MCF 10A (cell line): Measurements from ENCODE around the gene USP25. TPM values are rescaled to one million over a fixed set of nuclear protein-coding genes. Genes with fewer than 3 reads are reported as not detected.

Source experiments
- BruUV-seq: library from RNA; stranded (reverse); fragments of 400-500 nt; replicated peaks from 2 replicates; lab custom pipeline; 2021; lab: Mats Ljungman, UMichigan
- CTCF ChIA-PET: fragments of 300-600 bp; sonication (Branson Sonifier 250); formaldehyde crosslinking; extraction: SDS; loops from one replicate; lab custom pipeline; 2021; ENCODE audit warnings: antibody characterized with exemption, inconsistent platforms; lab: Yijun Ruan, JAX
- POLR2A ChIA-PET: fragments of 300-600, 350-650 bp; sonication (Branson Sonifier 250); formaldehyde crosslinking; extraction: SDS; loops from one replicate; lab custom pipeline; 2020; ENCODE audit warnings: antibody characterized with exemption, inconsistent platforms; lab: Yijun Ruan, JAX
- DNase-seq: peaks from one replicate; pipeline ENCODE4 v3.0.0-alpha.2; 2018; ENCODE audit not compliant: unreplicated experiment
- H3K27ac Mint-ChIP-seq: one replicate; pipeline ENCODE4 v1.8.0; 2022; ENCODE audit warnings: mild to moderate bottlenecking, low read depth, mixed read lengths; ENCODE audit not compliant: unreplicated experiment
- H3K27me3 Mint-ChIP-seq: one replicate; pipeline ENCODE4 v1.8.0; 2022; ENCODE audit warnings: mixed read lengths; ENCODE audit not compliant: insufficient read depth, unreplicated experiment
- H3K36me3 Mint-ChIP-seq: one replicate; pipeline ENCODE4 v1.8.0; 2022; ENCODE audit warnings: mild to moderate bottlenecking, moderate library complexity, mixed read lengths; ENCODE audit not compliant: insufficient read depth, unreplicated experiment
- H3K4me1 Mint-ChIP-seq: one replicate; pipeline ENCODE4 v1.8.0; 2022; ENCODE audit warnings: mixed read lengths; ENCODE audit not compliant: insufficient read depth, unreplicated experiment
- H3K4me3 Mint-ChIP-seq: one replicate; pipeline ENCODE4 v1.8.0; 2022; ENCODE audit warnings: mild to moderate bottlenecking, moderate library complexity, mixed read lengths; ENCODE audit not compliant: unreplicated experiment
- H3K9me3 Mint-ChIP-seq: one replicate; pipeline ENCODE4 v1.8.0; 2022; ENCODE audit warnings: mixed read lengths; ENCODE audit not compliant: unreplicated experiment
- intact Hi-C: fragments of 100-400 bp; cut with micrococcal nuclease; formaldehyde crosslinking; loops from 2 replicates; pipeline ENCODE4 v1.14.1; 2022
- total RNA-seq: library from RNA; stranded (reverse); gene quantifications from 2 replicates; pipeline ENCODE4 v1.2.3, GENCODE V29; 2022
- TF ChIP-seq, protein P1 (sequence below): fragments of 200-600 bp; IDR thresholded peaks from one replicate; pipeline ENCODE4 v1.8.0; 2022; ENCODE audit warnings: antibody characterized with exemption, mild to moderate bottlenecking; ENCODE audit not compliant: unreplicated experiment

The USP25 gene
- total RNA-seq, 1 experiment from 2014 or later: 90.8 TPM

DNA sequence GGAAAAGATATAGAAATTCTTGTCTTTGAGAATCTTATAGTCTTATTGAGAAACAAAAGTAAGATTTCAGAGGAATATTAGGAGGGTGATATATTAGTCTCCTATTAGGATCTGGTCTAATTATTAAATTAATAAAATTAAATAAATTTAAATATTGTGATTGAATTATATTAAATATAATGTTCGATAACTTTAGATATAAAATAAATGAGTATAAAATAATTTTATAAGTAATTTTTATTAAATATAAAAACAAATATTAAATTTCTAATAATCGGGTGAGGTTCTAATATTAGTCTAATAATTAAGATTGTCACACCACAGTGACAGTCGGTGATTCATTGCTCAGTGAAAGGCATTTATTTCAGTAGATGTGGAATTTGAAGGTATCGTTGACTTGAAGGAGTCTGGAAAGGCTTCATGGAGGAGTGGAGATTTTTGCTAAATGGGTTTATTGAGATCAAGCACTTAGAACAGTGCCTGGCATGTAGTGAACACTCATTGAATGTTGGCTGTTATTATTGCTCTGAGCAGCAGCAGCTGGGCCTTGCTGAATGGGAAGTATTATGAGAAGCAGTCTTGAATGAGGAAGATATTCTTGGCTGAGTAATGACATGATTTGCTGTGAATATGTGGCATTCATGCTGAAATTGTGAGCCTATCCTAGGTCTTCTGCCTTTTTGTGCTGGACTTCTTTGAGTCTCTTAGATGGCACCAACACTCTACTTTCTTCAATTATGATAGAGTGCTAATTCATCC is 74.6 kb downstream of the USP25 start:
- H3K4me3 Mint-ChIP-seq: no peak overlapping the region
- intact Hi-C loops: no loop called here
- no peak overlapping the region for H3K27ac Mint-ChIP-seq
- no TSS peak for BruUV-seq
- POLR2A ChIA-PET: interaction anchor here (0.8 kb wide), 1 partner anchor 1693 kb away, joined by 3 read pairs; no protein-coding TSS in a partner anchor
- CTCF ChIA-PET: no interaction called here
- DNase-seq: no peak
- no peaks in the 10 kb centered on the region for H3K9me3 Mint-ChIP-seq
- H3K27me3 Mint-ChIP-seq: no peaks in the 10 kb centered on the region
- H3K36me3 Mint-ChIP-seq: peaks cover 50% of the 10 kb centered on the region
- peaks cover 14% of the 10 kb centered on the region for H3K4me1 Mint-ChIP-seq
- TF ChIP-seq, protein P1, sequence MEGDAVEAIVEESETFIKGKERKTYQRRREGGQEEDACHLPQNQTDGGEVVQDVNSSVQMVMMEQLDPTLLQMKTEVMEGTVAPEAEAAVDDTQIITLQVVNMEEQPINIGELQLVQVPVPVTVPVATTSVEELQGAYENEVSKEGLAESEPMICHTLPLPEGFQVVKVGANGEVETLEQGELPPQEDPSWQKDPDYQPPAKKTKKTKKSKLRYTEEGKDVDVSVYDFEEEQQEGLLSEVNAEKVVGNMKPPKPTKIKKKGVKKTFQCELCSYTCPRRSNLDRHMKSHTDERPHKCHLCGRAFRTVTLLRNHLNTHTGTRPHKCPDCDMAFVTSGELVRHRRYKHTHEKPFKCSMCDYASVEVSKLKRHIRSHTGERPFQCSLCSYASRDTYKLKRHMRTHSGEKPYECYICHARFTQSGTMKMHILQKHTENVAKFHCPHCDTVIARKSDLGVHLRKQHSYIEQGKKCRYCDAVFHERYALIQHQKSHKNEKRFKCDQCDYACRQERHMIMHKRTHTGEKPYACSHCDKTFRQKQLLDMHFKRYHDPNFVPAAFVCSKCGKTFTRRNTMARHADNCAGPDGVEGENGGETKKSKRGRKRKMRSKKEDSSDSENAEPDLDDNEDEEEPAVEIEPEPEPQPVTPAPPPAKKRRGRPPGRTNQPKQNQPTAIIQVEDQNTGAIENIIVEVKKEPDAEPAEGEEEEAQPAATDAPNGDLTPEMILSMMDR: no peak

DNA sequence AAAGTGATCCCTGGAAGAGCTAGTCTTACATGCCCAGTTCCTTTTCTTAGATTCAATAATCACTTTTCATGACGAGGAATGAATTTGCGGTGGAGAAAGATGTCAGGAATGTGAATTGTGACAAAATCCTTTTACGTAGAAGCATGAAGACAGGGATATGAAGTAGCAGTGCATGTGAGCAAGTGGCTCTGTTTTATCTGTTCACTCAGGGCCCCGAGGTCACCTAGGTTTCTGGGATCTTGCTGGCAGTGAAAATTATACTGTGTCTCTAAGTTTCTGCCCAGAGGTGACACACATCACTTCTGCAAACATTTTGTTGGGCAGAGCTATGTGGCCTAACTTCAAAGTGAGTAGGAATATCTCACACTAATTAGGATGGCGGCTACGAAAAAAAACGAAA is 79.3 kb downstream of the USP25 start:
- H3K27ac Mint-ChIP-seq: peak overlapping the region; percentile 76
- ChIA-PET POLR2A (no interaction called here), CTCF (interaction anchor here (0.9 kb wide), 1 partner anchor 16 kb away, joined by 3 read pairs; no protein-coding TSS in a partner anchor)
- peaks cover 9% of the 10 kb centered on the region for H3K9me3 Mint-ChIP-seq
- H3K36me3 Mint-ChIP-seq: peaks cover 73% of the 10 kb centered on the region
- TF ChIP-seq, protein P1: no peak
- no TSS peak for BruUV-seq
- no peak for DNase-seq
- intact Hi-C loops: no loop called here
- peaks cover 21% of the 10 kb centered on the region for H3K4me1 Mint-ChIP-seq
- H3K4me3 Mint-ChIP-seq: no peak overlapping the region
- no peaks in the 10 kb centered on the region for H3K27me3 Mint-ChIP-seq

DNA sequence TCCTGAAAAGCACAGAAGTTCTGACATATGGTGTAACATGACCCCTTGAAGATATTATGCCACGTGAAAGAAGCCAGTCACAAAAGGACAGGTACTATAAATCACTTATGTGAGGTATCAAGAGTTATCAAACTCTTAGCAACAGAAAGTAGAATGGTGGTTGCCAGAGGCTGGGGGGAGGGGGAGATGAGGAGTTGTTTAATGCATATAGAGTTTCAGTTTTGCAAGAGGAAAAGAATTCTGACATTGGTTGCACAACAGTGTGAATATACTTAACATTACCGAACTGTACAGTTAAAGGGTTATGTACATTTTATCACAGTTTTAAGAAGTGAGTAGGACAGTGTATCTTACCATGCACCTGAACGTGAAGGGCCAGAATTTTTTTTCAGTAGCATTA is 80.0 kb downstream of the USP25 start:
- Mint-ChIP-seq H3K4me1 (peaks cover 21% of the 10 kb centered on the region), H3K9me3 (peaks cover 9% of the 10 kb centered on the region), H3K36me3 (peaks cover 79% of the 10 kb centered on the region), H3K27me3 (no peaks in the 10 kb centered on the region), H3K4me3 (no peak overlapping the region), H3K27ac (peak overlapping the region; percentile 35)
- BruUV-seq: no TSS peak
- DNase-seq: peak; percentile 82
- ChIA-PET POLR2A (interaction anchor here (1.1 kb wide), 1 partner anchor 45 kb away, joined by 5 read pairs; no protein-coding TSS in a partner anchor), CTCF (interaction anchor here (0.6 kb wide), 1 partner anchor 775 kb away, joined by 3 read pairs; no protein-coding TSS in a partner anchor)
- intact Hi-C loops: no loop called here
- TF ChIP-seq, protein P1: no peak

DNA sequence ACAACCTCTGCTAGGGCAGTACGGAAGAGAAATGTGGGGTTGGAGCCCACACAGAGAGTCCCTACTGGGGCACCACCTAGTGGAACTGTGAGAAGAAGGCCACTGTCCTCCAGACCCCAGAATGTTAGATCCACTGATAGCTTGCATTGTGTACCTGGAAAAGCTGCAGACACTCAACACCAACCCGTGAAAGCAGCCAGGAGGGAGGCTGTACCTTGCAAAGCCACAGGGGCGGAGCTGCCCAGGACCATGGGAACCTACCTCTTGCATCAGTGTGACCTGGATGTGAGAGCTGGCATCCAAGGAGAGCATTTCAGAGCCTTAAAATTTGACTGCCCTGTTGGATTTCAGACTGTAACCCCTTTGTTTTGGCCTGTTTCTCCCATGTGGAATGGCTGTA is 85.5 kb downstream of the USP25 start:
- DNase-seq: no peak
- ChIA-PET POLR2A (interaction anchor here (1.1 kb wide), 1 partner anchor 72 kb away, joined by 3 read pairs; no protein-coding TSS in a partner anchor), CTCF (no interaction called here)
- Mint-ChIP-seq H3K36me3 (peaks cover 78% of the 10 kb centered on the region), H3K27me3 (no peaks in the 10 kb centered on the region), H3K4me1 (peaks cover 8% of the 10 kb centered on the region), H3K9me3 (peaks cover 9% of the 10 kb centered on the region), H3K4me3 (no peak overlapping the region), H3K27ac (no peak overlapping the region)
- TF ChIP-seq, protein P1: no peak
- intact Hi-C loops: no loop called here
- no TSS peak for BruUV-seq
